Mammary epithelial cell (primary cell): Measurements from ENCODE around the gene SLC5A6.

ENCODE experiments used
- EZH2 ChIP-seq: IDR thresholded peaks from 2 replicates; pipeline ENCODE4 v1.6.1; 2012; ENCODE audit warnings: low read length, inconsistent platforms, borderline replicate concordance
- TF ChIP-seq, protein P1 (sequence below), 2 donors: IDR thresholded peaks in 1 of 2; conservative IDR thresholded peaks in 1 of 2; 2 replicates each; pipeline ENCODE4 v1.5.1; 2011 to 2012; ENCODE audit warnings: inconsistent platforms in 2 of 2, low read length in 2 of 2, mild to moderate bottlenecking in 2 of 2, control low read depth in 1 of 2, low read depth in 1 of 2; ENCODE audit not compliant: insufficient read depth in 1 of 2; ENCODE audit errors: extremely low read depth in 1 of 2

DNA sequence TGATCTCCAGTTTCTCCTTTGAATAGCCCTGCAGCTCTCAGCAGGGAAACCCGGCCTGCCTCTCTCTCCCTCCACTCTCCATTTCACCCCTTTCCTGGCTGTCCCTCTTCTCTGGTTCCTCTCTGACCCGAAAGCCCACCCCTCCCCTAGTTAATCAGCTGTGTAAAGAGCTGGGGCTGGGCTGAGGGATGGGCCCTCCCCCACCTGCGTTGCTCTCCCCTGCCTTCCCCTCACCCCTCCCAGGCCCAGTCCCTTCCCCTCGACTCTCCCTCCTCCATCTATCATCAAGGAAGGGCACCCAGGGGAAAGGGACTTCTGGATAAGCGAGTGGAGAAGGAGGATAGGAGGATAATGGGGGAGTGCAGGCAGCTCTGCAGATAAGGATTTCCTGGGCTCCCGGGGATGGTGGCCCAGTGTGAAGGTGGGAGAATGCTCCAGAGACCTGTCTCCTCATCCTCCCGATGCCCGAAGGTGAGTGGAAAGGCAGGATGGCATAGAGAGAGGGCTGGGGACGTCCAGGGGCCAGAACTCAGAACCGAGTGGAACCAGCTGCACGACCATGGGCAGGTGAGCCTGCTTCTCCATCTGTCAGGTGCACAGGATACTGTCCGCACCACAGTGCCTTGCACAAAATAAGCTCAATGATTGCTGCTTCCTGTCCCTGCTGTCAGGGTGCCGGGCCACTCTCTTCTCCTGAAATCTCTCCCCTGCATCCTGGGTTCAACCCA is 38.7 kb upstream of the SLC5A6 start:
- TF ChIP-seq, protein P1, sequence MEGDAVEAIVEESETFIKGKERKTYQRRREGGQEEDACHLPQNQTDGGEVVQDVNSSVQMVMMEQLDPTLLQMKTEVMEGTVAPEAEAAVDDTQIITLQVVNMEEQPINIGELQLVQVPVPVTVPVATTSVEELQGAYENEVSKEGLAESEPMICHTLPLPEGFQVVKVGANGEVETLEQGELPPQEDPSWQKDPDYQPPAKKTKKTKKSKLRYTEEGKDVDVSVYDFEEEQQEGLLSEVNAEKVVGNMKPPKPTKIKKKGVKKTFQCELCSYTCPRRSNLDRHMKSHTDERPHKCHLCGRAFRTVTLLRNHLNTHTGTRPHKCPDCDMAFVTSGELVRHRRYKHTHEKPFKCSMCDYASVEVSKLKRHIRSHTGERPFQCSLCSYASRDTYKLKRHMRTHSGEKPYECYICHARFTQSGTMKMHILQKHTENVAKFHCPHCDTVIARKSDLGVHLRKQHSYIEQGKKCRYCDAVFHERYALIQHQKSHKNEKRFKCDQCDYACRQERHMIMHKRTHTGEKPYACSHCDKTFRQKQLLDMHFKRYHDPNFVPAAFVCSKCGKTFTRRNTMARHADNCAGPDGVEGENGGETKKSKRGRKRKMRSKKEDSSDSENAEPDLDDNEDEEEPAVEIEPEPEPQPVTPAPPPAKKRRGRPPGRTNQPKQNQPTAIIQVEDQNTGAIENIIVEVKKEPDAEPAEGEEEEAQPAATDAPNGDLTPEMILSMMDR (conservative IDR thresholded peaks at IDR 0.05 in 1 of 2, IDR thresholded peaks at IDR 0.05 in 1 of 2; ENCODE audit: extremely low read depth in 1 of 2, insufficient read depth in 1 of 2, low read depth in 1 of 2, low read length in 2 of 2), result no peak
- no peak for TF ChIP-seq EZH2
